Activated B cell treated with CpG ODN at 0.5 μM for 24 hours (primary cell): ENCODE results near the gene CYP51A1. TPM values are rescaled to one million over a fixed set of nuclear protein-coding genes. Genes with fewer than 3 reads are reported as not detected.
A peak's percentile ranks its signal among the peaks of the same experiment; 100 is the strongest.

ENCODE experiments used
- ATAC-seq: fragments of 200-7000 bp; cut with Tn5 transposase; one replicate; pipeline ENCODE4 v1.10.0; 2021; ENCODE audit warnings: low read depth, mild to moderate bottlenecking, moderate library complexity
- CTCF ChIA-PET: fragments of 350-600 bp; sonication (Branson Sonifier 250); formaldehyde crosslinking; loops from one replicate; lab custom pipeline; 2021; ENCODE audit warnings: antibody characterized with exemption; lab: Charles Lee
- POLR2A ChIA-PET: fragments of 350-600 bp; sonication (Branson Sonifier 250); formaldehyde crosslinking; loops from one replicate; lab custom pipeline; 2021; ENCODE audit warnings: antibody characterized with exemption; lab: Charles Lee
- DNase-seq: peaks from one replicate; pipeline ENCODE4 v3.0.0; 2022
- H3K27ac Mint-ChIP-seq: one replicate; pipeline ENCODE4 v1.8.0; 2020; ENCODE audit warnings: mixed read lengths
- H3K27me3 Mint-ChIP-seq: one replicate; pipeline ENCODE4 v1.8.0; 2021; ENCODE audit warnings: mixed read lengths
- H3K36me3 Mint-ChIP-seq: one replicate; pipeline ENCODE4 v1.8.0; 2021; ENCODE audit warnings: low read depth, mixed read lengths
- H3K4me1 Mint-ChIP-seq: one replicate; pipeline ENCODE4 v1.8.0; 2021; ENCODE audit warnings: mixed read lengths
- H3K4me3 Mint-ChIP-seq: one replicate; pipeline ENCODE4 v1.8.0; 2020; ENCODE audit warnings: mild to moderate bottlenecking, mixed read lengths
- H3K9me3 Mint-ChIP-seq: one replicate; pipeline ENCODE4 v1.8.0; 2020; ENCODE audit warnings: mixed read lengths
- CTCF ChIP-seq: fragments of 200-600 bp; IDR thresholded peaks from one replicate; pipeline ENCODE4 v1.8.0; 2022; ENCODE audit warnings: antibody characterized with exemption, mild to moderate bottlenecking
- intact Hi-C: fragments of 100-400 bp; cut with micrococcal nuclease; formaldehyde crosslinking; loops from one replicate; pipeline ENCODE4 v1.15.1; 2024
- total RNA-seq: library from RNA; stranded (reverse); gene quantifications from 2 replicates; pipeline ENCODE4 v1.2.3, GENCODE V29; 2022

Gene CYP51A1
- total RNA-seq, 1 donor from 2014 or later: 92.8 TPM

GRCh38 chr7:92141161-92141560 is 6.9 kb upstream of the CYP51A1 start:
- DNase-seq: no peak
- H3K27ac Mint-ChIP-seq: no peak overlapping the region
- CTCF ChIA-PET: no interaction called here
- peaks cover 3% of the 10 kb centered on the region for H3K27me3 Mint-ChIP-seq
- TF ChIP-seq CTCF: no peak
- H3K9me3 Mint-ChIP-seq: no peaks in the 10 kb centered on the region
- POLR2A ChIA-PET: no interaction called here
- no peak for ATAC-seq
- H3K36me3 Mint-ChIP-seq: no peaks in the 10 kb centered on the region
- H3K4me3 Mint-ChIP-seq: no peak overlapping the region
- H3K4me1 Mint-ChIP-seq: no peaks in the 10 kb centered on the region
- intact Hi-C loops: no loop called here

- peaks cover 3% of the 10 kb centered on the region for H3K27me3 Mint-ChIP-seq
- H3K36me3 Mint-ChIP-seq: peaks cover 17% of the 10 kb centered on the region
- H3K9me3 Mint-ChIP-seq: no peaks in the 10 kb centered on the region
- H3K27ac Mint-ChIP-seq: no peak overlapping the region
- TF ChIP-seq CTCF: no peak
- ChIA-PET CTCF (no interaction called here), POLR2A (interaction anchor here (1.4 kb wide), 1 partner anchor 108 kb away, joined by 3 read pairs; the partner anchor contains the start of genes ANKIB1 and KRIT1)
- peaks cover 24% of the 10 kb centered on the region for H3K4me1 Mint-ChIP-seq
- ATAC-seq: no peak
- DNase-seq: no peak
- no peak overlapping the region for H3K4me3 Mint-ChIP-seq
- intact Hi-C loops: loop anchor here (10.0 kb wide), 1 partner anchor 1543 kb away; the partner anchor contains the start of gene CDK14
These were observed 3.3 kb upstream of the CYP51A1 start for GRCh38 chr7:92137557-92137956.

DNA sequence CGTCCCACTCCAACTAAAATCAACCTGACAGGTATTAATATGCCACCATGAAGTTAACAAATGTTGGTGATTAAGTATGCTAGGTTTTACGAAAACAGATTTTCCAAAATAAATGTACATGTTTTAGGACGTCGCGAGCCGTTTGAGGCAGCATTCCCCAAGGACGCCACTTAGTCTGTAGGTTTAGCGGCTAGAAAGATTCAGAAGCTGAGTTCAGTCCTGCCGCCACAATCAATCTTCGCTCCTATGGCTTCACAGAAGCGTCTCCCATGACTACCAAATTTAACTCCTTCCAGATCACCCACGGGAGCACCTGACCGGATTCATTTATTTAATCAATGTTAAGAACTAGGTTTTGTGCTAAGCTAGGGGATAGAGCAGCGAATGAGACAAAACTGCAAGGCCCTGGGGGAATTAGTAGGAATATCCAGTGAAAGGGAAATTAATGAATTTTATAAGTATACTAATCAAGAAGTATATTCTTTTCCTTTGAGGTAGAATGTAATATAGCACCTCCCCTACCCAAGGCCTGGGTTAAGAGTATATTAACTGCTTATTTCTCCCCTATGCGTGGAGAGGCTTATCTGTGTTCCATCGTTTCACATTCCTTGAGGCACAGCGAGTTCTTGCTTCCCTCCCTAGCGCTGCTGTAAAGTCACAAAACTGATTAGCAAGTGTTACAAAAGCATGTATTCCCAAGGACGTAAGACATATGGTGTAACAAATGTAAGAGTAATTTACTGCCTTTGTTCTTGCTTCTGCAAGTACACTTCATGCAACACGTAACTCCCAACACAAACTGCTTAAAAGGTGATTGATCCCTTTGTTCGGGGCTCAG is 994 bp upstream of the CYP51A1 start:
- ATAC-seq (no peak), DNase-seq (no peak)
- H3K9me3 Mint-ChIP-seq: no peaks in the 10 kb centered on the region
- peaks cover 28% of the 10 kb centered on the region for H3K36me3 Mint-ChIP-seq
- H3K4me3 Mint-ChIP-seq: peak overlapping the region; percentile 99
- peak overlapping the region; percentile 100 for H3K27ac Mint-ChIP-seq
- H3K4me1 Mint-ChIP-seq: peaks cover 43% of the 10 kb centered on the region
- intact Hi-C loops: loop anchor here (1.0 to 10.0 kb wide), 3 partner anchors 43 to 1540 kb away; partner anchors contain the start of genes CDK14 and FAM133B
- ChIA-PET CTCF (no interaction called here), POLR2A (interaction anchor here (0.8 to 2.2 kb wide), 9 partner anchors 10 to 983 kb away, joined by 3 to 22 read pairs (median 4); partner anchors contain the start of genes AKAP9, ANKIB1, GATAD1 and KRIT1)
- no peak for TF ChIP-seq CTCF
- H3K27me3 Mint-ChIP-seq: no peaks in the 10 kb centered on the region

GRCh38 chr7:92133737-92134270 is 473 bp downstream of the CYP51A1 start:
- TF ChIP-seq CTCF: peak; percentile 31
- Mint-ChIP-seq H3K27ac (peak overlapping the region; percentile 100), H3K27me3 (no peaks in the 10 kb centered on the region), H3K4me1 (peaks cover 47% of the 10 kb centered on the region), H3K9me3 (no peaks in the 10 kb centered on the region), H3K4me3 (peak overlapping the region; percentile 99), H3K36me3 (peaks cover 42% of the 10 kb centered on the region)
- DNase-seq: peak; percentile 68
- POLR2A ChIA-PET: interaction anchor here (0.9 to 1.9 kb wide), 7 partner anchors 46 to 394 kb away, joined by 3 to 17 read pairs (median 3); partner anchors contain the start of genes AKAP9, GATAD1, PEX1 and RBM48
- ATAC-seq: peak; percentile 38
- intact Hi-C loops: loop anchor here (1.0 to 10.0 kb wide), 10 partner anchors 112 to 1787 kb away; partner anchors contain the start of genes AKAP9, CDK14, CDK6 and FAM133B
- CTCF ChIA-PET: interaction anchor here (0.9 to 1.0 kb wide), 2 partner anchors 26 to 29 kb away, joined by 3 read pairs; no protein-coding TSS in a partner anchor
